ENCODE data around the gene HAUS2. TPM values are rescaled to one million over a fixed set of nuclear protein-coding genes. Genes with fewer than 3 reads are reported as not detected.

The HAUS2 gene
- total RNA-seq, 2 donors from 2014 or later: 32.9 to 34.4 TPM

DNA sequence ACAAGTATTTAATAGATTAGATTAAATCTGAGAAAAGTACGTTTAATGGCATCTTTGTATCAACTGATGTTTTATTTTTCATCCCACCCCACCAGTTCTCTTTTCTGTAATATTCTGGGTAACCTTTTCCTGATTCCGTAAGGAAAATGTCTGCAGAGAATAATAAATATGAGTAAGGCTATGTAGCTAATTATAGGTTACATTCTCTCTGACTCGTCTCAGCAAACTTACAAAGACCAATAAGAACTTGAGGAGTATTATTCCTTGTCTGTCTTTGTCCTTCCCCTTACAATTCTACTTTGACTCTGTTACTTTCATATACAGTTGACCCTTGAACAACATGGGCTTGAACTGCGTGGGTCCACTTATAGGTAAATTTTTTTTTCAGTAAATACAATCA lies 41.1 kb upstream of the HAUS2 start:
- no peaks in the 10 kb centered on the region for H3K9me3 Mint-ChIP-seq
- Histone ChIP-seq H3K4me1 (ENCODE audit: control insufficient read depth, insufficient read depth, low read length) (no peaks in the 10 kb centered on the region), H3K9me3 (ENCODE audit: control insufficient read depth, low read length) (no peaks in the 10 kb centered on the region), H3K4me3 (ENCODE audit: low read length) (no peak overlapping the region), H3K27me3 (ENCODE audit: control insufficient read depth, insufficient read depth, low read length, poor library complexity, severe bottlenecking) (no peaks in the 10 kb centered on the region), H3K27ac (ENCODE audit: low read depth, low read length) (no peak overlapping the region), H3K36me3 (ENCODE audit: control insufficient read depth, insufficient read depth, low read length) (peaks cover 27% of the 10 kb centered on the region), H3K9ac (ENCODE audit: extremely low read depth, low read length, poor library complexity, severe bottlenecking) (no peak overlapping the region)
- no peak overlapping the region for H3K4me3 Mint-ChIP-seq
- TF ChIP-seq CTCF (conservative IDR thresholded peaks at IDR 0.05): no peak
- H3K27ac Mint-ChIP-seq: no peak overlapping the region
- no peak for DNase-seq
- H3K4me1 Mint-ChIP-seq: peaks cover 3% of the 10 kb centered on the region
- no peaks in the 10 kb centered on the region for H3K27me3 Mint-ChIP-seq (ENCODE audit: insufficient read depth)
- peaks cover 18% of the 10 kb centered on the region for H3K36me3 Mint-ChIP-seq (ENCODE audit: low read depth)
- WGBS, 2 experiments (ENCODE audit: insufficient coverage in 1 of 2, insufficient read length in 1 of 2): 96 to 100% methylated on average over 1 to 3 of the region's 4 CpGs

DNA sequence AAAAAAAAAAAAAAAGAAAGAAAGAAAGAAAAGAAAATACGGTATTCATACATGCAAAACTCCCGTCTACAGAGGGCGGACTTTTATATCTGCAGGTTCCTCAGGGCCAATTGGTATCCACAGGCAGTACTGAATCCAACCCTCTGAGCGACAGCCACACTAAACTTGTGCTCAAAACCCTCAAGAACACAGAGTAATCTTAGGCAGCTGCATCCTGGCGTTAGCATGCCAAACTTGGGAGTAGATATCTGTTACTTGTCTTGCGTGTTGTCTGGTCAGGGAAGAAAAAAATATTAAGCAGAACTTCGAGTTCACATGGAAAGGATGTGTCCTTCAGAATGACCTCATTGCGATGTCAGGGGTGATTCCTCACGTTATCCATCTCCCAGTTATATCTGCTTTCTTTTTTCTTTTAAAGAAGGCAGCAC lies 40.4 kb upstream of the HAUS2 start:
- Histone ChIP-seq H3K27ac (ENCODE audit: low read depth, low read length) (no peak overlapping the region), H3K36me3 (ENCODE audit: control insufficient read depth, insufficient read depth, low read length) (peaks cover 25% of the 10 kb centered on the region), H3K9ac (ENCODE audit: extremely low read depth, low read length, poor library complexity, severe bottlenecking) (no peak overlapping the region), H3K4me3 (ENCODE audit: low read length) (no peak overlapping the region), H3K9me3 (ENCODE audit: control insufficient read depth, low read length) (no peaks in the 10 kb centered on the region), H3K4me1 (ENCODE audit: control insufficient read depth, insufficient read depth, low read length) (no peaks in the 10 kb centered on the region), H3K27me3 (ENCODE audit: control insufficient read depth, insufficient read depth, low read length, poor library complexity, severe bottlenecking) (no peaks in the 10 kb centered on the region)
- Mint-ChIP-seq H3K27ac (no peak overlapping the region), H3K9me3 (no peaks in the 10 kb centered on the region), H3K27me3 (ENCODE audit: insufficient read depth) (no peaks in the 10 kb centered on the region), H3K4me1 (peaks cover 3% of the 10 kb centered on the region), H3K36me3 (ENCODE audit: low read depth) (peaks cover 21% of the 10 kb centered on the region), H3K4me3 (no peak overlapping the region)
- TF ChIP-seq CTCF (conservative IDR thresholded peaks at IDR 0.05): no peak
- DNase-seq: no peak
- WGBS, 2 experiments (ENCODE audit: insufficient coverage in 1 of 2, insufficient read length in 1 of 2): 95 to 97% methylated on average over 7 to 9 of the region's 9 CpGs

- Histone ChIP-seq H3K27ac (ENCODE audit: low read depth, low read length) (no peak overlapping the region), H3K4me1 (ENCODE audit: control insufficient read depth, insufficient read depth, low read length) (no peaks in the 10 kb centered on the region), H3K27me3 (ENCODE audit: control insufficient read depth, insufficient read depth, low read length, poor library complexity, severe bottlenecking) (no peaks in the 10 kb centered on the region), H3K36me3 (ENCODE audit: control insufficient read depth, insufficient read depth, low read length) (peaks cover 45% of the 10 kb centered on the region), H3K9ac (ENCODE audit: extremely low read depth, low read length, poor library complexity, severe bottlenecking) (no peak overlapping the region), H3K4me3 (ENCODE audit: low read length) (no peak overlapping the region), H3K9me3 (ENCODE audit: control insufficient read depth, low read length) (no peaks in the 10 kb centered on the region)
- no peak for TF ChIP-seq CTCF (conservative IDR thresholded peaks at IDR 0.05)
- no peak overlapping the region for H3K27ac Mint-ChIP-seq
- peaks cover 37% of the 10 kb centered on the region for H3K36me3 Mint-ChIP-seq (ENCODE audit: low read depth)
- H3K27me3 Mint-ChIP-seq (ENCODE audit: insufficient read depth): no peaks in the 10 kb centered on the region
- DNase-seq: no peak
- peaks cover 3% of the 10 kb centered on the region for H3K4me1 Mint-ChIP-seq
- no peaks in the 10 kb centered on the region for H3K9me3 Mint-ChIP-seq
- WGBS, 2 experiments (ENCODE audit: insufficient coverage in 1 of 2, insufficient read length in 1 of 2): 95% methylated on average over 2 to 4 of the region's 4 CpGs
- no peak overlapping the region for H3K4me3 Mint-ChIP-seq
These were observed 38.2 kb upstream of the HAUS2 start for GRCh38 chr15:42510258-42511006.
